SU-DHL-6 (cell line): Measurements from ENCODE around the gene UROC1.

Source experiments
- H2AFZ ChIP-seq: fragments of 200-600 bp; sonication (generic); 2 replicates; pipeline ENCODE4 v1.6.1; 2014; ENCODE audit warnings: low read depth, mild to moderate bottlenecking, moderate library complexity, mixed read lengths, antibody characterized with exemption, low read length; ENCODE audit not compliant: severe bottlenecking
- H3F3A ChIP-seq: fragments of 200-600 bp; shearing (Covaris generic); 2 replicates; pipeline ENCODE4 v1.6.0; 2016; ENCODE audit warnings: antibody characterized with exemption, mild to moderate bottlenecking; ENCODE audit not compliant: insufficient read depth
- H3K27ac ChIP-seq: fragments of 200-600 bp; sonication (generic); 2 replicates; pipeline ENCODE4 v1.5.1; 2016; ENCODE audit warnings: low read depth, mild to moderate bottlenecking, low read length, moderate library complexity, mixed read lengths
- H3K27me3 ChIP-seq: fragments of 200-600 bp; sonication (generic), shearing (Covaris generic); 2 replicates; pipeline ENCODE4 v1.6.0; 2014; ENCODE audit warnings: mild to moderate bottlenecking, low read length
- H3K36me3 ChIP-seq: fragments of 200-600 bp; sonication (generic); 2 replicates; pipeline ENCODE4 v1.6.1; 2014; ENCODE audit warnings: mild to moderate bottlenecking, low read length, mixed read lengths
- H3K4me2 ChIP-seq: fragments of 300-600, 200-600 bp; shearing (Covaris generic), sonication (generic); 2 replicates; pipeline ENCODE4 v1.6.0; 2014; ENCODE audit warnings: low read length, low read depth, mild to moderate bottlenecking; ENCODE audit not compliant: poor library complexity, severe bottlenecking
- H3K4me3 ChIP-seq: fragments of 200-600 bp; sonication (generic); 2 replicates; pipeline ENCODE4 v1.5.1; 2014; ENCODE audit warnings: antibody characterized with exemption, low read length, mild to moderate bottlenecking, mixed read lengths; ENCODE audit not compliant: insufficient read depth, poor library complexity, severe bottlenecking
- H3K79me2 ChIP-seq: fragments of 200-600 bp; sonication (generic); 2 replicates; pipeline ENCODE4 v1.6.1; 2014; ENCODE audit warnings: mild to moderate bottlenecking, low read length, moderate library complexity; ENCODE audit not compliant: insufficient read depth
- H3K9ac ChIP-seq: fragments of 200-600 bp; sonication (generic); 2 replicates; pipeline ENCODE4 v1.7.0; 2014; ENCODE audit warnings: mild to moderate bottlenecking, low read length
- H3K9me2 ChIP-seq: fragments of 200-600 bp; sonication (generic); replicated peaks from 2 replicates; pipeline ENCODE4 v1.6.1; 2014; ENCODE audit warnings: low read length; ENCODE audit not compliant: insufficient read depth
- H3K9me3 ChIP-seq: fragments of 200-600 bp; sonication (generic); 2 replicates; pipeline ENCODE4 v1.6.1; 2014; ENCODE audit warnings: low read length, mixed read lengths; ENCODE audit not compliant: insufficient read depth
- H4K20me1 ChIP-seq: fragments of 200-600 bp; sonication (generic); 2 replicates; pipeline ENCODE4 v1.6.1; 2014; ENCODE audit warnings: low read depth, mild to moderate bottlenecking, antibody characterized with exemption, low read length, moderate library complexity, mixed read lengths
- EZH2phosphoT487 ChIP-seq: fragments of 200-600 bp; sonication (generic), shearing (Covaris generic); conservative IDR thresholded peaks from 2 replicates; pipeline ENCODE4 v1.6.1; 2018; ENCODE audit warnings: mild to moderate bottlenecking, antibody characterized with exemption, low read length, moderate library complexity, mixed read lengths
- TF ChIP-seq, protein P1 (sequence below): fragments of 200-600 bp; sonication (generic); IDR thresholded peaks from one replicate; pipeline ENCODE4 v1.5.1; 2017; ENCODE audit warnings: antibody characterized with exemption, mild to moderate bottlenecking, low read length, moderate library complexity; ENCODE audit not compliant: insufficient read depth, poor library complexity, severe bottlenecking

The UROC1 gene

DNA sequence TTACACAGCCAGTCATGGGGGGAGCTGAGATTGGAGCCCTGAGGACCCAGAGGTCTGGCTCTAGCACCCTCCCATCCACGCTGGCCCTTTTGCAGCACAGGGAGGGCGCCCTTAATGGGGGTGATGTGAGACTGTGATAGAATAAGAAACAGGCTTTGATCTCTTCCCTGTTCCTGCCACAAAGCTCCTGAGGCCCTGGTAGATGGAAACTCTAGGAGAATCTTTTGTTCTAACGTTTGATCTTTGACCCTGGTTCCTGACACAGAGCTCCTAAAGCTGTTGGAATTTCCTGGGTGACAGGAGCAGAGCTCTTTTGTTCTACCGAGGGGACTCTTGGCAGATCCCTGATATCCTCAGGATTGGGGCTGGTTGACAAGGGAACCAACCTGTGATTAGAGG, 1.2 kb upstream of the UROC1 start:
- Histone ChIP-seq H3K4me3 (no peak overlapping the region), H3F3A (no peaks in the 10 kb centered on the region), H2AFZ (no peak overlapping the region), H3K9me2 (no peaks in the 10 kb centered on the region), H4K20me1 (no peaks in the 10 kb centered on the region), H3K4me2 (no peak overlapping the region), H3K36me3 (no peaks in the 10 kb centered on the region), H3K79me2 (no peaks in the 10 kb centered on the region), H3K9me3 (no peaks in the 10 kb centered on the region), H3K27me3 (no peaks in the 10 kb centered on the region), H3K27ac (no peak overlapping the region), H3K9ac (no peak overlapping the region)
- TF ChIP-seq, protein P1, sequence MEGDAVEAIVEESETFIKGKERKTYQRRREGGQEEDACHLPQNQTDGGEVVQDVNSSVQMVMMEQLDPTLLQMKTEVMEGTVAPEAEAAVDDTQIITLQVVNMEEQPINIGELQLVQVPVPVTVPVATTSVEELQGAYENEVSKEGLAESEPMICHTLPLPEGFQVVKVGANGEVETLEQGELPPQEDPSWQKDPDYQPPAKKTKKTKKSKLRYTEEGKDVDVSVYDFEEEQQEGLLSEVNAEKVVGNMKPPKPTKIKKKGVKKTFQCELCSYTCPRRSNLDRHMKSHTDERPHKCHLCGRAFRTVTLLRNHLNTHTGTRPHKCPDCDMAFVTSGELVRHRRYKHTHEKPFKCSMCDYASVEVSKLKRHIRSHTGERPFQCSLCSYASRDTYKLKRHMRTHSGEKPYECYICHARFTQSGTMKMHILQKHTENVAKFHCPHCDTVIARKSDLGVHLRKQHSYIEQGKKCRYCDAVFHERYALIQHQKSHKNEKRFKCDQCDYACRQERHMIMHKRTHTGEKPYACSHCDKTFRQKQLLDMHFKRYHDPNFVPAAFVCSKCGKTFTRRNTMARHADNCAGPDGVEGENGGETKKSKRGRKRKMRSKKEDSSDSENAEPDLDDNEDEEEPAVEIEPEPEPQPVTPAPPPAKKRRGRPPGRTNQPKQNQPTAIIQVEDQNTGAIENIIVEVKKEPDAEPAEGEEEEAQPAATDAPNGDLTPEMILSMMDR = no peak
- TF ChIP-seq EZH2phosphoT487 = no peak

DNA sequence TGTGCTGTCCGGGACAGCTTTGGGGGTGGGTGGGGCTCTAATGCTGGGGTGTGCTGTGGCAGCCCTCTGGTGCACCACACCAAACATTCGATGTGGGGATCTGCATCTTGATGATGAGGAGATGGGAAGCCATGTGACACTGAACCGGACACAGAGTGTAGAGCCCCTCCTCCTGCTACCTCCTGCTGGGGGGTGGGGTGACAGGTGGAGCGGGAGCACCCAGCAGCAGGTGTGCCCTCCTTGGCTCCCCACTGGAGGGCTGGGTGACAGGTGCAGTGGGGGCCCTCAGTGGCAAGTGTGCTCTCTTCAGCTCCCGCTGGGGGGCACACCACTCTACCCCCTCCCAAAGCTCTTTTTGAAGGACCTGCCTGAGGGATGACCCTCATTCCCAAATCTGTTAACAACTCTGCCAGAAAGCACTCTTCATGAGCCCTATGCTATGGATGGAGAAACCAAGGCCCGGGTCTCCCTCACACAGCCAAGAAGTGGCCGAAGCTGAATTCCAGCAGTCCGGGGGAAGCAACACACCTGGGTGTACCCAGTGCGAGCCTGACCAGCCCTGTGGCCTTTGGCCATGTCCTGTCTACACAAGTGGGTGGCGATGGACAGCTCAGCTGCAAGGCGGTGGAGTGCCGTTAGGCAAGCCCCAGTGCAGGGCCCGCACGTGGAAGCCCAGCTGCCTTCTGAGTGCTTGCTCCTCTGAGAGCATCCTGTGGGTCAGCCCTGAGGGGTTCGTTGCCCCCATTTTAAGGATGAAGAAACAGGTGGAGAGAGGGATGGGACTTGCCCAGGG, 609 bp upstream of the UROC1 start:
- H3K9me2 ChIP-seq = no peaks in the 10 kb centered on the region
- no peak overlapping the region for H3K27ac ChIP-seq
- H3F3A ChIP-seq = no peaks in the 10 kb centered on the region
- no peaks in the 10 kb centered on the region for H3K27me3 ChIP-seq
- H4K20me1 ChIP-seq = no peaks in the 10 kb centered on the region
- no peaks in the 10 kb centered on the region for H3K79me2 ChIP-seq
- no peak overlapping the region for H3K4me3 ChIP-seq
- H2AFZ ChIP-seq = no peak overlapping the region
- no peak overlapping the region for H3K9ac ChIP-seq
- no peaks in the 10 kb centered on the region for H3K9me3 ChIP-seq
- no peaks in the 10 kb centered on the region for H3K36me3 ChIP-seq
- no peak overlapping the region for H3K4me2 ChIP-seq
- TF ChIP-seq EZH2phosphoT487 = no peak
- TF ChIP-seq, protein P1 = no peak

DNA sequence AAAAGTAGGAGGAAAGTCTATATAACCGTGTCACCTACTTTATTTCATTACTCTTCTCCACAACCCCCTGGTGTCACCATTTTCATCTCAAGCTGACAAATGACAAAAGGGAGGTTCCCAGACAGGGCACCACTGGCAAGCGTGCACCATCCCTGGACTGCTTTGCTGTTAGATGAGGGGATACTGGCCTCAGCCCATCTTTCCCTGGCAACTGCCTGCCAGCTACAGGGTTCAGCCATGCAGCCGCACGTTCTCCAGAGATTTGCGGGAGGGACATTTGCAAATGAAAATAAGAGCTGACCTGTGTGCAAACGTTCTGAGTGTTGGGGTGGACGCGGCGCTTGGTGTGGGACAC, 660 bp downstream of the UROC1 start:
- H3K4me3 ChIP-seq = no peak overlapping the region
- H3K27ac ChIP-seq = no peak overlapping the region
- no peaks in the 10 kb centered on the region for H3K27me3 ChIP-seq
- H2AFZ ChIP-seq = no peak overlapping the region
- H4K20me1 ChIP-seq = no peaks in the 10 kb centered on the region
- no peaks in the 10 kb centered on the region for H3K9me2 ChIP-seq
- no peak overlapping the region for H3K9ac ChIP-seq
- no peak for TF ChIP-seq EZH2phosphoT487
- TF ChIP-seq, protein P1 = no peak
- no peaks in the 10 kb centered on the region for H3K36me3 ChIP-seq
- H3K4me2 ChIP-seq = no peak overlapping the region
- no peaks in the 10 kb centered on the region for H3F3A ChIP-seq
- no peaks in the 10 kb centered on the region for H3K79me2 ChIP-seq
- H3K9me3 ChIP-seq = no peaks in the 10 kb centered on the region
